T-helper 1 cell treated with Interleukin-12 subunit alpha and Interleukin-12 subunit beta and Interleukin-4 antibody, amounts not matched to agents 30 μg/mL and 1 μg/mL, for 36 hours (primary cell): ENCODE data around the gene PIGZ.

ENCODE experiments used
- H3K27ac Mint-ChIP-seq: one replicate; pipeline ENCODE4 v1.8.0; 2021; ENCODE audit warnings: mild to moderate bottlenecking, mixed read lengths
- H3K27me3 Mint-ChIP-seq: one replicate; pipeline ENCODE4 v1.8.0; 2021; ENCODE audit warnings: low read depth, mixed read lengths
- H3K36me3 Mint-ChIP-seq: one replicate; pipeline ENCODE4 v1.8.0; 2021; ENCODE audit warnings: low read depth, mixed read lengths
- H3K4me1 Mint-ChIP-seq: one replicate; pipeline ENCODE4 v1.8.0; 2021; ENCODE audit warnings: low read depth, mixed read lengths
- H3K4me3 Mint-ChIP-seq: one replicate; pipeline ENCODE4 v1.8.0; 2021; ENCODE audit warnings: mild to moderate bottlenecking, moderate library complexity, mixed read lengths
- H3K9me3 Mint-ChIP-seq: one replicate; pipeline ENCODE4 v1.8.0; 2021; ENCODE audit warnings: mixed read lengths

PIGZ gene

GRCh38 chr3:196994056-196994455 lies 25.4 kb upstream of the PIGZ start:
- H3K4me3 Mint-ChIP-seq, result no peak overlapping the region
- H3K27me3 Mint-ChIP-seq, result no peaks in the 10 kb centered on the region
- H3K4me1 Mint-ChIP-seq, result no peaks in the 10 kb centered on the region
- no peak overlapping the region for H3K27ac Mint-ChIP-seq
- H3K36me3 Mint-ChIP-seq, result no peaks in the 10 kb centered on the region
- no peaks in the 10 kb centered on the region for H3K9me3 Mint-ChIP-seq

- Mint-ChIP-seq H3K9me3 (no peaks in the 10 kb centered on the region), H3K27ac (no peak overlapping the region), H3K27me3 (no peaks in the 10 kb centered on the region), H3K36me3 (no peaks in the 10 kb centered on the region), H3K4me1 (no peaks in the 10 kb centered on the region), H3K4me3 (no peak overlapping the region)
Observed at GRCh38 chr3:196992461-196993065, 23.9 kb upstream of the PIGZ start.

- Mint-ChIP-seq H3K4me3 (no peak overlapping the region), H3K4me1 (no peaks in the 10 kb centered on the region), H3K9me3 (no peaks in the 10 kb centered on the region), H3K27me3 (no peaks in the 10 kb centered on the region), H3K36me3 (no peaks in the 10 kb centered on the region), H3K27ac (no peak overlapping the region)
Observed at GRCh38 chr3:196991581-196992460, 23.2 kb upstream of the PIGZ start.

- Mint-ChIP-seq H3K27me3 (no peaks in the 10 kb centered on the region), H3K27ac (no peak overlapping the region)
Observed at GRCh38 chr3:196990601-196991007, 22.0 kb upstream of the PIGZ start.

GRCh38 chr3:196989721-196990262 lies 21.2 kb upstream of the PIGZ start:
- H3K27me3 Mint-ChIP-seq, result no peaks in the 10 kb centered on the region
- H3K4me3 Mint-ChIP-seq, result no peak overlapping the region
- H3K36me3 Mint-ChIP-seq, result no peaks in the 10 kb centered on the region
- H3K4me1 Mint-ChIP-seq, result no peaks in the 10 kb centered on the region
- no peak overlapping the region for H3K27ac Mint-ChIP-seq
- no peaks in the 10 kb centered on the region for H3K9me3 Mint-ChIP-seq

More at GRCh38 chr3:196990601-196991007, 22.0 kb upstream of the PIGZ start:
- Mint-ChIP-seq H3K4me1 (no peaks in the 10 kb centered on the region), H3K36me3 (no peaks in the 10 kb centered on the region), H3K4me3 (no peak overlapping the region), H3K9me3 (no peaks in the 10 kb centered on the region)

- H3K27me3 Mint-ChIP-seq, result peaks cover 7% of the 10 kb centered on the region
- H3K9me3 Mint-ChIP-seq, result peaks cover 6% of the 10 kb centered on the region
- no peaks in the 10 kb centered on the region for H3K36me3 Mint-ChIP-seq
- H3K4me1 Mint-ChIP-seq, result no peaks in the 10 kb centered on the region
- no peak overlapping the region for H3K27ac Mint-ChIP-seq
- H3K4me3 Mint-ChIP-seq, result no peak overlapping the region
Observed at GRCh38 chr3:196988241-196989029, 19.8 kb upstream of the PIGZ start.

- Mint-ChIP-seq H3K4me1 (no peaks in the 10 kb centered on the region), H3K36me3 (no peaks in the 10 kb centered on the region), H3K9me3 (peaks cover 11% of the 10 kb centered on the region), H3K4me3 (no peak overlapping the region), H3K27me3 (peaks cover 12% of the 10 kb centered on the region), H3K27ac (no peak overlapping the region)
Observed at GRCh38 chr3:196987022-196987421, 18.4 kb upstream of the PIGZ start.

GRCh38 chr3:196985954-196986885 lies 17.6 kb upstream of the PIGZ start:
- no peaks in the 10 kb centered on the region for H3K4me1 Mint-ChIP-seq
- no peak overlapping the region for H3K27ac Mint-ChIP-seq
- H3K36me3 Mint-ChIP-seq, result no peaks in the 10 kb centered on the region
- no peak overlapping the region for H3K4me3 Mint-ChIP-seq
- peaks cover 13% of the 10 kb centered on the region for H3K9me3 Mint-ChIP-seq
- peaks cover 16% of the 10 kb centered on the region for H3K27me3 Mint-ChIP-seq

- Mint-ChIP-seq H3K9me3 (peaks cover 13% of the 10 kb centered on the region), H3K36me3 (no peaks in the 10 kb centered on the region), H3K4me1 (no peaks in the 10 kb centered on the region), H3K27ac (no peak overlapping the region), H3K4me3 (no peak overlapping the region), H3K27me3 (peaks cover 16% of the 10 kb centered on the region)
Observed at GRCh38 chr3:196985298-196985697, 16.7 kb upstream of the PIGZ start.

GRCh38 chr3:196983186-196983585 lies 14.6 kb upstream of the PIGZ start:
- peaks cover 7% of the 10 kb centered on the region for H3K4me1 Mint-ChIP-seq
- H3K27me3 Mint-ChIP-seq, result peaks cover 16% of the 10 kb centered on the region
- H3K36me3 Mint-ChIP-seq, result no peaks in the 10 kb centered on the region
- H3K4me3 Mint-ChIP-seq, result no peak overlapping the region
- H3K9me3 Mint-ChIP-seq, result peaks cover 13% of the 10 kb centered on the region
- no peak overlapping the region for H3K27ac Mint-ChIP-seq

GRCh38 chr3:196981657-196982056 lies 13.0 kb upstream of the PIGZ start:
- no peak overlapping the region for H3K27ac Mint-ChIP-seq

GRCh38 chr3:196979545-196979944 lies 10.9 kb upstream of the PIGZ start:
- H3K4me1 Mint-ChIP-seq, result peaks cover 7% of the 10 kb centered on the region
- peaks cover 13% of the 10 kb centered on the region for H3K9me3 Mint-ChIP-seq
- H3K27ac Mint-ChIP-seq, result no peak overlapping the region
- no peak overlapping the region for H3K4me3 Mint-ChIP-seq
- no peaks in the 10 kb centered on the region for H3K36me3 Mint-ChIP-seq
- H3K27me3 Mint-ChIP-seq, result peaks cover 16% of the 10 kb centered on the region

More at GRCh38 chr3:196981657-196982056, 13.0 kb upstream of the PIGZ start:
- Mint-ChIP-seq H3K4me1 (peaks cover 7% of the 10 kb centered on the region), H3K9me3 (peaks cover 13% of the 10 kb centered on the region), H3K27me3 (peaks cover 16% of the 10 kb centered on the region), H3K4me3 (no peak overlapping the region), H3K36me3 (no peaks in the 10 kb centered on the region)

GRCh38 chr3:196976941-196977340 lies 8.3 kb upstream of the PIGZ start:
- Mint-ChIP-seq H3K4me3 (no peak overlapping the region), H3K27ac (no peak overlapping the region), H3K4me1 (peaks cover 7% of the 10 kb centered on the region), H3K36me3 (no peaks in the 10 kb centered on the region), H3K27me3 (peaks cover 4% of the 10 kb centered on the region), H3K9me3 (peaks cover 3% of the 10 kb centered on the region)
